ENCODE results near the gene EPHA3.

EPHA3 gene

DNA sequence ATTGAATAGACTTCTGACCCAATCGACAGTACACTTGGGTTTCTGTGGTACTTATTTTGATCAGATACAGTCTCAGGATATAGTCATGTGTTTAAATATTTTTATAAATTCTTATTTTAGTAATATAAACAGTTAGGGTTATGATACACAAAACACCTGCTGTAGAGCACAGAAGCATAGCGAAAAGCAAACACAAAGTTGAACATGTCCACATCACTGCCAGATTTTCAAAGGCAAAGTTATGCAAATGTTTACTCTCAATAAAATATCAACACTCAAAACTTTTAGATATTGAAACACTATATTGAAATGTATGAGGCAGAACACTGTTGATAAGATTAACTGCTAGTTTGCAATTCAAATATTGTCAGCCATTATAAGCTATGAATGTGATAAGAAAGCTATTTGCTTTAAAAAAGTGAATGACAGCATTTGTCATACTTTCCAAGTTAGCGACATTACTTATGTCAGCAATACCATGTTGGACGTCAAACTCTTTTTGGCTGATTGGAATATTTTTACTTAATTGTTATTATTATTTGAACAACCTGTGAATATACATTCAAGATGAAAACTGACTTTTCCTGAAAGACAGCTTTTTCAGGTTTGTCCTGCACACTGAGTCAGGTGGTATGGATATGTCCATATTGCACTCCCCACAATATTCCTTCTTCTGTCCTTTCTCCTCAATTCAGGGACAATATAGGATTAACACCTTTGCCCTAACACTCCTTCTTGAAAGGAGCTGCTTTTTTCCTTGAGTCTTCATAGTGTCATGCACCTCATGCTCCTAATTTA, 367.1 kb downstream of the EPHA3 start:
- DNase-seq (ENCODE audit: low read depth, low spot score) = no peak
- no peak overlapping the region for H3K4me3 ChIP-seq (ENCODE audit: low read depth, low read length)
- ChIA-PET POLR2A (no interaction called here), CTCF (interaction anchor here (1.4 kb wide), 1 partner anchor 617 kb away, joined by 3 read pairs; no protein-coding TSS in a partner anchor)
- TF ChIP-seq, protein P1, sequence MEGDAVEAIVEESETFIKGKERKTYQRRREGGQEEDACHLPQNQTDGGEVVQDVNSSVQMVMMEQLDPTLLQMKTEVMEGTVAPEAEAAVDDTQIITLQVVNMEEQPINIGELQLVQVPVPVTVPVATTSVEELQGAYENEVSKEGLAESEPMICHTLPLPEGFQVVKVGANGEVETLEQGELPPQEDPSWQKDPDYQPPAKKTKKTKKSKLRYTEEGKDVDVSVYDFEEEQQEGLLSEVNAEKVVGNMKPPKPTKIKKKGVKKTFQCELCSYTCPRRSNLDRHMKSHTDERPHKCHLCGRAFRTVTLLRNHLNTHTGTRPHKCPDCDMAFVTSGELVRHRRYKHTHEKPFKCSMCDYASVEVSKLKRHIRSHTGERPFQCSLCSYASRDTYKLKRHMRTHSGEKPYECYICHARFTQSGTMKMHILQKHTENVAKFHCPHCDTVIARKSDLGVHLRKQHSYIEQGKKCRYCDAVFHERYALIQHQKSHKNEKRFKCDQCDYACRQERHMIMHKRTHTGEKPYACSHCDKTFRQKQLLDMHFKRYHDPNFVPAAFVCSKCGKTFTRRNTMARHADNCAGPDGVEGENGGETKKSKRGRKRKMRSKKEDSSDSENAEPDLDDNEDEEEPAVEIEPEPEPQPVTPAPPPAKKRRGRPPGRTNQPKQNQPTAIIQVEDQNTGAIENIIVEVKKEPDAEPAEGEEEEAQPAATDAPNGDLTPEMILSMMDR (IDR thresholded peaks at IDR 0.05; ENCODE audit: insufficient read depth, low read length, missing control alignments) = no peak

DNA sequence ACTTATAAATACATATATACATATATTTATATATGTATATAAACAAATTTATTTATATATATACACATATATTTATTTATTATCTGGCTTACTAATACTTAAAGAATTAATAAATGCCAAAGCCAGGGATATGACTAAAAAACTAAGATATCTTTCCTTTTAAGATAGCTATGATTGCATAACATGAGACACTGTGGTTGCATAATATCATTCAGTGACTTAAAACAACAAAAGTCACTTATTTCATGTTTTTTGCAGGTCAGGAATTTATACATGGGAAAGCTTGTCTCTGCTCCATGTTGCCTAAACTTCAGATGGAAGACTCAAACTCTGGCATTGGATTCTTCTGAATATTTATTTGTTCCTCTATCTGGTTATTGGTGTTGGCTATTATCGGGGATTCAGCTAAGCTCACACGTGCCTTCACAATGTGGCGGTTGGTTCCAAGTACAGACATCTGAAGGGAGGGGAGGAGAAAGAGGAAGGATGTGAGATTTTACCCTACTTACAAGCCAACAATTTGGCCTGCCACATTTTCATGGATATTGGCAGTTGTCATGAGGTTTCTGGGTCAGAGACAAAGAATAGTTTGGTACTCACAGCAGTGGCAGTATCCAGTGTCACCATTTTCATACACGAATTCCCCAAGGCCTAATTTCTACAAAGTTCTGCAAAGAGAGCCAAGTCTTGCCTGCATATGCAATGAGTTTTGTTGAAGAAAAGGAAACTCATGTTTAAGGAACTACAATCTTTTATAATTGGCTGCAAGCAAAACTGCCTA, 381.6 kb downstream of the EPHA3 start:
- no peak overlapping the region for H3K4me3 ChIP-seq (ENCODE audit: low read depth, low read length)
- POLR2A ChIA-PET = no interaction called here
- DNase-seq (ENCODE audit: low read depth, low spot score) = no peak
- CTCF ChIA-PET = no interaction called here
- TF ChIP-seq, protein P1 (IDR thresholded peaks at IDR 0.05; ENCODE audit: insufficient read depth, low read length, missing control alignments) = no peak

DNA sequence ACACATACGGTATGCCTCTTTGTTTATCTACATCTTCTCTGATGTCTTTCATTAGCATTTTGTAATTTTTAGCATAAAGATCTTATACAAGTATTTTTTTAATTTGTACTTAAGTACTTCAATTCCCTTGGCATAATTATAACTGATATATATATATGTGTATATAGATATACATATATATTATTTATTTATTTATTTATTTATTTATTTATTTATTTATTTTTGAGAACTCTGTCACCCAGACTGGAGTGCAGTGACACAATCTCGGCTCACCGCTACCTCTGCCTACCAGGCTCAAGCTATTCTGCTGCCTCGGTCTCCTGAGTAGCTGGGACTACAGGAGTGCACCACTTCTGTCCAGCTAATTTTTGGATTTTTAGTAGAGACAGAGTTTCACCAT, 382.7 kb downstream of the EPHA3 start:
- no peak for DNase-seq (ENCODE audit: low read depth, low spot score)
- ChIA-PET POLR2A (no interaction called here), CTCF (no interaction called here)
- TF ChIP-seq, protein P1 (IDR thresholded peaks at IDR 0.05; ENCODE audit: insufficient read depth, low read length, missing control alignments) = no peak
- no peak overlapping the region for H3K4me3 ChIP-seq (ENCODE audit: low read depth, low read length)

DNA sequence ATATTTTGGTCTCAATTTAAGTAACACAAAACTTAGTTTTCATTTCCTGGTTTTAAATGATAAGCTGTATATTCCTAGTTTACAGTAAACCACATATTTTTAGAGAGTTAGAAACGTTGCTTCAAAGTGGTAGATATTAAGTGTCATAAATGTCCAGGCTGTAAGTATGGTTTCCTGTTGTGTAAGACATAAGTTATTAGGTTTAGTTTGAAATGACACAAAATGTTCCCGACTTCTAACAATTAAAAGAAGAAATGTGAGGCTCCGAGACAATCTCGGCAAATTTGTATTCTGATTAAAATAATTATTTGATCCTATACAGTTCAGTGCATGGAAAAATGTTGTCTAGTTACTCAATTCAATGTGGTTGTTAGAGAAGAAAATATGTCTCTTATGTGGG, 387.3 kb downstream of the EPHA3 start:
- no peak overlapping the region for H3K4me3 ChIP-seq (ENCODE audit: low read depth, low read length)
- TF ChIP-seq, protein P1 (IDR thresholded peaks at IDR 0.05; ENCODE audit: insufficient read depth, low read length, missing control alignments) = no peak
- no peak for DNase-seq (ENCODE audit: low read depth, low spot score)
- ChIA-PET CTCF (no interaction called here), POLR2A (no interaction called here)

DNA sequence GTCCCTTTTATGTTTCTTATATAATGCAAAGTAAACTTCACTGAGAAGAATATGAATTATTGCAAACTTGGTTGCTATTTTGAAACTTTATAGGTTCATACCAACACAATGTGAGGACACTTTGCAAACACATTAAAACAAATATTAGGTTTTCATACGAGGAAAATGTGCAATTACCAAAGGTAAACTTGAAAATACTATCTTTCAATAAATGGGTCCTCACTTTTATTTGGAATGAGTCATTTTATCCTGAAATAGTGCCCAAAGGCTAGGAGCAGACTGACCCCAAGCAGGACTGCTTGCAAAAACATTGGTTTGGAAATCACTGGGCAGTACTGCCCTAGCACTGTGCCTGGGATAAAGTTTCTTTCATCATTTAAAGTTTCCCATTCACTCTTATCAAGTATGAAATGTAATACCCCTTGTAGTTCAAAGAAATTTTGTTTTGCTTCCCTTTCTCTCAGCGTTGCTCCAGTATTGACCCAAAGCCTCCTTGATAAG, 396.5 kb downstream of the EPHA3 start:
- no peak for DNase-seq (ENCODE audit: low read depth, low spot score)
- TF ChIP-seq, protein P1 (IDR thresholded peaks at IDR 0.05; ENCODE audit: insufficient read depth, low read length, missing control alignments) = no peak
- no peak overlapping the region for H3K4me3 ChIP-seq (ENCODE audit: low read depth, low read length)
- POLR2A ChIA-PET = no interaction called here
- CTCF ChIA-PET = no interaction called here

DNA sequence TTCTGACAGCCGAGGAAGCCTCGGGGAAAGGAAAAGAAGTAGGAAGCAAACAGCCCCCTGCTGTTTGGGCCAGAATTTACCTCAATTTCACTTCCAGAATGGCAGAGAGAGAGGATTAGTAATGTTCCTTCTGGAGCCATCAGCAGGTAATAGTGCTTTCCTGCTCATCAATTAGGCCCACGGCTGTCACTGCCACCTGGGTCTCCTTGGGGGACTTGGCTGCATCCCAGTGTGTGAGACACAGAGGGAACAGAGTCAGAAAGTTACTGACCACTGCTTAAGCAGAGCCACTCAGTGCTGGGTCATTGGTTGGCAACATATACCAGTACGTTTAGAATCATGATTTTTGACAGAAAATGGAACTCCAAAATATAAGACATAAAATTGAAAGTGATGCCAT, 397.0 kb downstream of the EPHA3 start:
- CTCF ChIA-PET = no interaction called here
- no peak for DNase-seq (ENCODE audit: low read depth, low spot score)
- H3K4me3 ChIP-seq (ENCODE audit: low read depth, low read length) = no peak overlapping the region
- TF ChIP-seq, protein P1 (IDR thresholded peaks at IDR 0.05; ENCODE audit: insufficient read depth, low read length, missing control alignments) = no peak
- POLR2A ChIA-PET = no interaction called here

Data from AG04449 (cell line).